ENCODE measurements around the gene NEUROD1. TPM values are rescaled to one million over a fixed set of nuclear protein-coding genes. Genes with fewer than 3 reads are reported as not detected.

Gene NEUROD1
- total and polyA plus RNA-seq, 2 donors: not detected

GRCh38 chr2:181643151-181643550 is 37.2 kb downstream of the NEUROD1 start:
- no peaks in the 10 kb centered on the region for H3K4me1 ChIP-seq (ENCODE audit: insufficient read depth)
- H3K4me3 ChIP-seq (ENCODE audit: low read depth, low read length): no peak overlapping the region
- no peak for DNase-seq (ENCODE audit: extremely low spot score)
- H3K27ac ChIP-seq (ENCODE audit: low read depth): no peak overlapping the region
- no peaks in the 10 kb centered on the region for H3K36me3 ChIP-seq (ENCODE audit: insufficient read depth)
- 56% methylated on average over 1 of the region's 1 CpG for WGBS

GRCh38 chr2:181642086-181642485 is 38.2 kb downstream of the NEUROD1 start:
- H3K4me1 ChIP-seq (ENCODE audit: insufficient read depth): no peaks in the 10 kb centered on the region
- 55% methylated on average over 4 of the region's 4 CpGs for WGBS
- H3K4me3 ChIP-seq (ENCODE audit: low read depth, low read length): no peak overlapping the region
- H3K36me3 ChIP-seq (ENCODE audit: insufficient read depth): no peaks in the 10 kb centered on the region
- no peak for DNase-seq (ENCODE audit: extremely low spot score)
- H3K27ac ChIP-seq (ENCODE audit: low read depth): no peak overlapping the region

DNA sequence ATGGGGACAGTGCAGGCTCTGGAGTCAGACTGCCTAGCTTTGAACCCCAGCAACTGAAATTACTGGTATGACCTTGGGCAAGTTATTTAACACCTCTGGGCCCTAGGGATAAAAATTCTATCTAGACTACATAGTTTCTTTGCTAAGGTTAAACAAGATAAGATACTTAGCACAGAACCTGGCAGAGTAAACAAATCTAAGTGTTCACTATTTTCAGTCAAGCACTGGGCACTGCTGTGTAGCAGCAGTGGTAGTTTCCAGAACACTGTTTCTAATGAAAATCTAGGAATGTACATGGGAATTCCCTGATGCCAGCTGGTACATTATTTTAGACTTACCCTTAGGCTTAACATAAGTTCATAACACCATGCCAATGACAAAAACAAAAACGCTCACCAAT is 40.6 kb downstream of the NEUROD1 start:
- no peak overlapping the region for H3K4me3 ChIP-seq (ENCODE audit: low read depth, low read length)
- no peak for DNase-seq (ENCODE audit: extremely low spot score)
- no peaks in the 10 kb centered on the region for H3K36me3 ChIP-seq (ENCODE audit: insufficient read depth)
- H3K4me1 ChIP-seq (ENCODE audit: insufficient read depth): no peaks in the 10 kb centered on the region
- WGBS: 0% methylated on average over 1 of the region's 1 CpG
- no peak overlapping the region for H3K27ac ChIP-seq (ENCODE audit: low read depth)

GRCh38 chr2:181632733-181633401 is 47.5 kb downstream of the NEUROD1 start:
- H3K36me3 ChIP-seq (ENCODE audit: insufficient read depth): no peaks in the 10 kb centered on the region
- no peak for DNase-seq (ENCODE audit: extremely low spot score)
- 88% methylated on average over 4 of the region's 4 CpGs for WGBS
- no peak overlapping the region for H3K4me3 ChIP-seq (ENCODE audit: low read depth, low read length)
- no peak overlapping the region for H3K27ac ChIP-seq (ENCODE audit: low read depth)
- H3K4me1 ChIP-seq (ENCODE audit: insufficient read depth): no peaks in the 10 kb centered on the region

- WGBS: 70% methylated on average over 3 of the region's 3 CpGs
- H3K4me3 ChIP-seq (ENCODE audit: low read depth, low read length): no peak overlapping the region
- no peak for DNase-seq (ENCODE audit: extremely low spot score)
- H3K27ac ChIP-seq (ENCODE audit: low read depth): no peak overlapping the region
- H3K4me1 ChIP-seq (ENCODE audit: insufficient read depth): no peaks in the 10 kb centered on the region
- H3K36me3 ChIP-seq (ENCODE audit: insufficient read depth): no peaks in the 10 kb centered on the region
Observed at GRCh38 chr2:181628590-181629585, 51.4 kb downstream of the NEUROD1 start.

DNA sequence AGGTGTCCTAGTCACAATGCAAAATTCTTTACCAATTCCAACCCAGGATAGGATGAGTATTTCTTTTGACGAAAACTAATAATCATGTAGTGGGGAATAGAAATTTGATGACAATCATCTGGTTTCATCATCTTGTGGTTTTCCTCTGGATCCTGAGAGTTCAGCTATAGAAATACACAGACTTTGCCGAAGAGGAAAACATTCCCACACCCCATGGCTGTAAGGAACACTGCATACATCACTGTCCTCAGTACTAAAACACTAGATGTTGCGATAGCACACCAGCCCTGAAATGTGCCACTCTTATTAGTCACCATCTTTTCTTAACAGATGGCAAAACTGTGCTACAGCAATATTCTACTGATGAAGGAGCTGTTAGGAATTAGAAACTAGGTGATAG is 52.8 kb downstream of the NEUROD1 start:
- no peak for DNase-seq (ENCODE audit: extremely low spot score)
- Histone ChIP-seq H3K4me3 (ENCODE audit: low read depth, low read length) (no peak overlapping the region), H3K36me3 (ENCODE audit: insufficient read depth) (no peaks in the 10 kb centered on the region), H3K4me1 (ENCODE audit: insufficient read depth) (no peaks in the 10 kb centered on the region), H3K27ac (ENCODE audit: low read depth) (no peak overlapping the region)
- 87% methylated on average over 3 of the region's 3 CpGs for WGBS

- no peak overlapping the region for H3K27ac ChIP-seq (ENCODE audit: low read depth)
- H3K4me3 ChIP-seq (ENCODE audit: low read depth, low read length): no peak overlapping the region
- no peaks in the 10 kb centered on the region for H3K4me1 ChIP-seq (ENCODE audit: insufficient read depth)
- no peak for DNase-seq (ENCODE audit: extremely low spot score)
- H3K36me3 ChIP-seq (ENCODE audit: insufficient read depth): no peaks in the 10 kb centered on the region
Observed at GRCh38 chr2:181626671-181627070, 53.6 kb downstream of the NEUROD1 start.

Other genes starting within 250 kb of the NEUROD1 start
- 49.2 TPM for gene ITGA4, start 223.1 kb downstream of the NEUROD1 start, total RNA-seq
- 5.2 TPM for gene ITGA4, start 223.1 kb downstream of the NEUROD1 start, polyA plus RNA-seq
- not detected for gene CERKL, start 23.4 kb downstream of the NEUROD1 start, total RNA-seq
- gene CERKL, start 23.4 kb downstream of the NEUROD1 start, polyA plus RNA-seq: not detected
- 166 TPM for gene ITPRID2, start 211.2 kb upstream of the NEUROD1 start, total RNA-seq
- 50.9 TPM for gene ITPRID2, start 211.2 kb upstream of the NEUROD1 start, polyA plus RNA-seq

Measured in urinary bladder (tissue), 4 donors.